Calu3 (cell line): ENCODE data around the gene MAP3K6. TPM values are rescaled to one million over a fixed set of nuclear protein-coding genes. Genes with fewer than 3 reads are reported as not detected.

Experiments
- BruUV-seq: library from RNA; stranded (reverse); fragments of 400-500 nt; replicated peaks from 2 replicates; lab custom pipeline; 2021; lab: Mats Ljungman, UMichigan
- CTCF ChIA-PET: fragments of 300-600 bp; sonication (Branson Sonifier 250); formaldehyde crosslinking; loops from one replicate; lab custom pipeline; 2022; ENCODE audit warnings: antibody characterized with exemption; lab: Charles Lee
- DNase-seq: peaks from one replicate; pipeline ENCODE4 v3.0.0; 2022
- H3K27ac Mint-ChIP-seq: one replicate; pipeline ENCODE4 v1.8.0; 2022; ENCODE audit warnings: mixed read lengths; ENCODE audit not compliant: unreplicated experiment
- H3K27me3 Mint-ChIP-seq: one replicate; pipeline ENCODE4 v1.8.0; 2022; ENCODE audit warnings: mixed read lengths; ENCODE audit not compliant: unreplicated experiment
- H3K36me3 Mint-ChIP-seq: one replicate; pipeline ENCODE4 v1.8.0; 2022; ENCODE audit warnings: mild to moderate bottlenecking, moderate library complexity, mixed read lengths; ENCODE audit not compliant: insufficient read depth, unreplicated experiment
- H3K4me1 Mint-ChIP-seq: one replicate; pipeline ENCODE4 v1.8.0; 2022; ENCODE audit warnings: mild to moderate bottlenecking, low read depth, mixed read lengths; ENCODE audit not compliant: unreplicated experiment
- H3K4me3 Mint-ChIP-seq: one replicate; pipeline ENCODE4 v1.8.0; 2022; ENCODE audit warnings: mild to moderate bottlenecking, low read depth, moderate library complexity, mixed read lengths; ENCODE audit not compliant: unreplicated experiment
- H3K9me3 Mint-ChIP-seq: one replicate; pipeline ENCODE4 v1.8.0; 2022; ENCODE audit warnings: low read depth, mixed read lengths; ENCODE audit not compliant: unreplicated experiment
- intact Hi-C: fragments of 100-400 bp; cut with micrococcal nuclease; formaldehyde crosslinking; loops from one replicate; pipeline ENCODE4 v1.10.0; 2022; ENCODE audit not compliant: unreplicated experiment
- total RNA-seq: library from RNA; stranded (reverse); gene quantifications from 2 replicates; pipeline ENCODE4 v1.2.3, GENCODE V29; 2022
- TF ChIP-seq, protein P1 (sequence below): fragments of 200-600 bp; IDR thresholded peaks from one replicate; pipeline ENCODE4 v1.8.0; 2022; ENCODE audit warnings: antibody characterized with exemption; ENCODE audit not compliant: unreplicated experiment

Gene MAP3K6
- total RNA-seq, 1 experiment from 2014 or later, result 10.3 TPM

DNA sequence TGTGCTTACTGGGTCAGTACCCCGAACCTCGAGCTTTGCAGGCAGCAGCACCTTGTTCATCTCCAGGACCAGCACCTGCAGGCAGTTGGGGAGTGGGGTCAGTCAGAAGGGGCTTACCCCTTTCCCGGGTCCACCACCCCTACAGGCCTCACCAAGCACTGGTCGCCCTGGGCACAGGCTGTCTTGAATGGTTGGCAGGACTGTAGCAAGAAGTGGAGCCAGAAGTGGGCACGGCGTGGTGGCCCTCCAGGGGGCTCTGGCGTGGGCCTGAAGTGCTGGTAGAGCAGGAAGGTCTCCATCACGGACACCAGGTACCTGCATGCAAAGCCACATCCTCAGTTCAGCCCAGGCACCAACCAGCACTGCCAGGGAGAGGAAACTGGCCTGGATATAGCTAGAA, 5.2 kb downstream of the MAP3K6 start:
- Mint-ChIP-seq H3K4me3 (no peak overlapping the region), H3K36me3 (peaks cover 29% of the 10 kb centered on the region), H3K27ac (no peak overlapping the region), H3K9me3 (no peaks in the 10 kb centered on the region), H3K27me3 (no peaks in the 10 kb centered on the region), H3K4me1 (peaks cover 7% of the 10 kb centered on the region)
- intact Hi-C loops, result no loop called here
- TF ChIP-seq, protein P1, sequence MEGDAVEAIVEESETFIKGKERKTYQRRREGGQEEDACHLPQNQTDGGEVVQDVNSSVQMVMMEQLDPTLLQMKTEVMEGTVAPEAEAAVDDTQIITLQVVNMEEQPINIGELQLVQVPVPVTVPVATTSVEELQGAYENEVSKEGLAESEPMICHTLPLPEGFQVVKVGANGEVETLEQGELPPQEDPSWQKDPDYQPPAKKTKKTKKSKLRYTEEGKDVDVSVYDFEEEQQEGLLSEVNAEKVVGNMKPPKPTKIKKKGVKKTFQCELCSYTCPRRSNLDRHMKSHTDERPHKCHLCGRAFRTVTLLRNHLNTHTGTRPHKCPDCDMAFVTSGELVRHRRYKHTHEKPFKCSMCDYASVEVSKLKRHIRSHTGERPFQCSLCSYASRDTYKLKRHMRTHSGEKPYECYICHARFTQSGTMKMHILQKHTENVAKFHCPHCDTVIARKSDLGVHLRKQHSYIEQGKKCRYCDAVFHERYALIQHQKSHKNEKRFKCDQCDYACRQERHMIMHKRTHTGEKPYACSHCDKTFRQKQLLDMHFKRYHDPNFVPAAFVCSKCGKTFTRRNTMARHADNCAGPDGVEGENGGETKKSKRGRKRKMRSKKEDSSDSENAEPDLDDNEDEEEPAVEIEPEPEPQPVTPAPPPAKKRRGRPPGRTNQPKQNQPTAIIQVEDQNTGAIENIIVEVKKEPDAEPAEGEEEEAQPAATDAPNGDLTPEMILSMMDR, result no peak
- CTCF ChIA-PET, result no interaction called here
- DNase-seq, result no peak
- no TSS peak for BruUV-seq

DNA sequence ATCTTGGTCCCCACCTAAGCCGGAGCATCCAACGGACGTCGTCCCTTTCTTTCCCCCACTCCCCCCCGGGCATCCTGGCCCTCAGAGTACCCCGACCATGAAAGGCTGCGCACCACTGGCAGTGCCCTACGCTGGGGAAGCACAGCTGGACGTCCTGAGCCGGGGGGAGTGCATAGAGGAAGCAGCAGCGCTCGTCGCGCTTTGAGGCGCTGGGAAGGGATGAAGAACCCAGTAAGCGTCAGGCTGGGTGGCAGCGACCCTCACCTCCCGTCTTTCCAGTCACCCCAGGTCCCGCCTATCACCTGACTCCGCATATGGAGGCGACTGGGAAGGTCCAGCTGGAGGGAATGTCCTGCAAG, 5.7 kb downstream of the MAP3K6 start:
- H3K36me3 Mint-ChIP-seq, result peaks cover 28% of the 10 kb centered on the region
- TF ChIP-seq, protein P1, result no peak
- H3K4me1 Mint-ChIP-seq, result peaks cover 7% of the 10 kb centered on the region
- CTCF ChIA-PET, result no interaction called here
- no peak for DNase-seq
- no peak overlapping the region for H3K4me3 Mint-ChIP-seq
- intact Hi-C loops, result no loop called here
- no peak overlapping the region for H3K27ac Mint-ChIP-seq
- H3K27me3 Mint-ChIP-seq, result no peaks in the 10 kb centered on the region
- BruUV-seq, result no TSS peak
- no peaks in the 10 kb centered on the region for H3K9me3 Mint-ChIP-seq

DNA sequence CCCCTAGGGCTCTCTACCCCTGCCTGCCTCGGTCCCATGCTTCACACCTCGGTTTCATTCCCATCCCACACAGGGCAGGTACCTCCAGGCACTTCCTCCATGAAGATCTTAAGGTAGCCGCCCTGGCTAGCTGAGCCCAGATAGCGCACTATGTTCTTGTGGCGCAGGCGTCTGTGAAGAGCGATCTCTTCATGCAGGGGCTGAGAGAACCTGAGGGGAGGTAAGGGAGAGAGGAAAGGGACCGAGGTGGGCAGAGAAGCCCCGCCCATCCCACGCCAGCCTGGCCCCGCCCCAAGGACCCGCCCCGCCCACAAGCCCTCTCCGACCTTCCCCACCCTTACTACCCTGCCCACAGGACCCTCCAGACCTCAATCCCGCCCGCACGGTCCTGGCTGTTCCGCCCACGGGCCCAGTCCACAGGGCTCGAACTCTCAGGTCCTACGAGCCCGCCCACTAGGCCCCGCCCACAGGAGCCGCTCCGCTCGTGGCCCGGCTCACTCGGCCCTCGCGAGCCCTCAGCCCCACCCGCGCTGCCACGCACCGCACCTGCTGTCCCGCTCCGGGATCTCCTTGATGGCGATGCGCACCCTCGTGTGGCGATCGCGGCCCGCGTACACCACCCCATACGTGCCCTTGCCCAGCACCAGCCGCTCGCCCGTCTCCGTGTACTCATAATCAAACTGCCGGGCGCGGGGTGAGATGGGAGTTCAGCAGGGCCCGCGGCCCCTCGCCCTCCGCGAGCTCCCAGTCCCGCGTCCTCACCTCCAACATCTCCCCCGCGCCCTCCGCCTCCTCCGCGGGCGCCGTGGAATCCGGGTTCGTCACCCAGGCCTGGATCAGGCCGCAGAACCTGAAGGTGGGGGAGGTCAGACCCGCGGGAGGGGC, 6.4 kb downstream of the MAP3K6 start:
- Mint-ChIP-seq H3K27ac (no peak overlapping the region), H3K27me3 (no peaks in the 10 kb centered on the region), H3K4me1 (peaks cover 7% of the 10 kb centered on the region), H3K4me3 (no peak overlapping the region), H3K36me3 (peaks cover 22% of the 10 kb centered on the region), H3K9me3 (no peaks in the 10 kb centered on the region)
- DNase-seq, result no peak
- intact Hi-C loops, result no loop called here
- no TSS peak for BruUV-seq
- CTCF ChIA-PET, result no interaction called here
- TF ChIP-seq, protein P1, result no peak

DNA sequence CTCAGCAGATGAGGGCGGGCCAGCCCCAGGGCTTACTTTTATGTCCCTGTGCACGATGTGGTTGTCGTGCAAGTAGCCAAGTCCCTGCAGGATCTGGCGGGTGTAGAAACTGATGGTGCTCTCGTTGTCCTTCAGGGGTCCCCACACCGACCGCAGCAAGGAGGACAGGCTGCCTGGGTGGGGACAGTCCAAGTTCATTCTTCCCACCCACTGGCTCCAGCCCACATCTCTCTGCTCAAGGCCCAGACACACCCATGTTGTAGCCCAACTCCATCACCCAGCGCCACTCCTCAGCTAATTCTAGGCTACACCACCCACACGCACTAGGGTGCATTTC, 7.0 kb downstream of the MAP3K6 start:
- DNase-seq, result no peak
- TF ChIP-seq, protein P1, result no peak
- no TSS peak for BruUV-seq
- intact Hi-C loops, result no loop called here
- CTCF ChIA-PET, result no interaction called here
- Mint-ChIP-seq H3K4me3 (no peak overlapping the region), H3K36me3 (peaks cover 16% of the 10 kb centered on the region), H3K4me1 (peaks cover 7% of the 10 kb centered on the region), H3K9me3 (no peaks in the 10 kb centered on the region), H3K27me3 (no peaks in the 10 kb centered on the region), H3K27ac (no peak overlapping the region)
